Endometrium (tissue), 2 donors: ENCODE results near the gene COL6A2.

Experiments
- FAIRE-seq: peaks from 2 replicates; lab custom pipeline; 2012; peaks lifted over from hg19 to GRCh38; lab: Jason Lieb, UNC
- donor health status: control.
- donor health status: control.

COL6A2 gene

DNA sequence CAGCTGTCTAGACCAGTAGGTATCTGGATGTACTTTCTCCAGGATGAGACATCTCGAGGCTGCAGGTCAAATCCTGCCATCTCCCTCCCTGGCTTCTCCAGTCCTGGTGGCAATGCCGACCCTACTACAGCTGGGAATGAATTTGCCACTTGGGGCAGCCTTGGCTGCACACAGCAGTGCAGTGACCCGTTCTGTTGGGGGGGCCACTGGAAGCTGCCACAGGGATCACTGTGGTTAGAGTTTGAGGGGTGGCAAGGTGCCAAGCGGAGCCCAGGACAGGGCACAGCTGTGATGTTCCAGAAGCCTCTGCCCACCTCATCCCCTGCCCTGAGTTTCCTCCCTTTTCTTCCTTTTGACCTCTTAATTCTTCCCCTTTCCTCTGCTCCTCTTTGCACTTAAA is 17.1 kb downstream of the COL6A2 start:
- FAIRE-seq: no peak

GRCh38 chr21:46115441-46116188 is 17.7 kb downstream of the COL6A2 start:
- FAIRE-seq: no peak

DNA sequence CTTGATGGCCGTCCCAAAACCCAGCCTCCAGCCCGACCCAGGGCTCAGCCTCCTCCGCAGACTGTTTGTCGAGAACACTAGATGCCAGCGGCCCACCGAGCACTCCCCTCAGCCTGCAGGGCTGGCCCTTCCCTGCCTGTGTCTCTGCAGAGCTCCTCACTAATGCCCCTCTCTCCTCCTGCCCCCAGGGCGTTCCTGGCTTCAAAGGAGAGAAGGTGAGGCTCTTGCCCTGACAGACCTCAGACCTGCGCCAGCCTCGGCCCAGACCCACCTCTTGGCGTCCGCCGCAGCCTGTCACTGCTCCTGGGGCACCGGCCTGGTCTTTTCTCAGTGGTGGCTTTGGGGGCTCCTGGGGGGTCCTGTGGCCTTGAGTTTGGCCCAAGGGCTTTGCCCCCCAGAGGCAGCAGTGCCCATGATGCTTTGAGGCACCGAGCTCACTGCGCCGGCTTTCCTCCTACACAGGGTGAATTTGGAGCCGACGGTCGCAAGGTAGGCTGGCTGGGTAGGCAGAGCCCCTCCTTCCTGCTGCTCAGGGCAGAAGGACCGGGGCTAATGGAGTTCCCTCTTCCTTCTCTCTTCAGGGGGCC is 18.4 kb downstream of the COL6A2 start:
- no peak for FAIRE-seq

- no peak for FAIRE-seq
These were observed 19.1 kb downstream of the COL6A2 start for GRCh38 chr21:46116776-46117585.

DNA sequence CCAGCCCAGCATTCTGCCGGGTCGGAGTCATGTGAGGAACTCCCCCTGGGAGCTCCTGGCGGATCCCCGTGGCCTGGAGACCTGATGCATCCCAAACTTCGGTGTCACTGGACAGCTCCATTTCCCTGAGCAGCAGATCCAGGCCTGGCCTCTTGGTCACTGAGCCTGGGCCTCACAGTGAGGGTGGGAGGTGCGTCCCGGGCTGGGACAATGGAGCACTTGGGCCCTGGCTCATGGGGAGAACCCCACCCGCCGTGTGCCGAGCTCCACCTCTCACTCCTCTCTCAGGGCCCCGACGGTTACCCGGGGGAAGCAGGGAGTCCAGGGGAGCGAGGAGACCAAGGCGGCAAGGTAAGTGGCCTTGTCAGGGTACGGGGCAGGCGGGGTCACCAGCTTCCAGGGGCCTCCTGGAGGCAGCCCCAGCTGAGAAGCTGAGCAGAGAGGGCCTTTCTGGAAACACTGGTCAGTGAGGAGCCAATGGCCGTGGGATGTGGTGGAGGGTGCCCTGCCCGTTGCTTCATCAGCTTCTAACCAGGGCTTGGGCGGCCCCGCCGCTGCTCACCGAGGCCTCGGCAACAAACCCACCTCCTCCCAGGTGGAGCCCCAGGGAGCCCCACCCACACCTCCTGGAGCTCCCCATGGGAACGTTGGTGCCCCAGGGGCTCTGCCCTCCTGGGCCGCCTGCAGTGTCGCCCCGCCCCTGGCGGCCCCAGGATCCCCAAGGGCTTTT is 19.8 kb downstream of the COL6A2 start:
- no peak for FAIRE-seq

DNA sequence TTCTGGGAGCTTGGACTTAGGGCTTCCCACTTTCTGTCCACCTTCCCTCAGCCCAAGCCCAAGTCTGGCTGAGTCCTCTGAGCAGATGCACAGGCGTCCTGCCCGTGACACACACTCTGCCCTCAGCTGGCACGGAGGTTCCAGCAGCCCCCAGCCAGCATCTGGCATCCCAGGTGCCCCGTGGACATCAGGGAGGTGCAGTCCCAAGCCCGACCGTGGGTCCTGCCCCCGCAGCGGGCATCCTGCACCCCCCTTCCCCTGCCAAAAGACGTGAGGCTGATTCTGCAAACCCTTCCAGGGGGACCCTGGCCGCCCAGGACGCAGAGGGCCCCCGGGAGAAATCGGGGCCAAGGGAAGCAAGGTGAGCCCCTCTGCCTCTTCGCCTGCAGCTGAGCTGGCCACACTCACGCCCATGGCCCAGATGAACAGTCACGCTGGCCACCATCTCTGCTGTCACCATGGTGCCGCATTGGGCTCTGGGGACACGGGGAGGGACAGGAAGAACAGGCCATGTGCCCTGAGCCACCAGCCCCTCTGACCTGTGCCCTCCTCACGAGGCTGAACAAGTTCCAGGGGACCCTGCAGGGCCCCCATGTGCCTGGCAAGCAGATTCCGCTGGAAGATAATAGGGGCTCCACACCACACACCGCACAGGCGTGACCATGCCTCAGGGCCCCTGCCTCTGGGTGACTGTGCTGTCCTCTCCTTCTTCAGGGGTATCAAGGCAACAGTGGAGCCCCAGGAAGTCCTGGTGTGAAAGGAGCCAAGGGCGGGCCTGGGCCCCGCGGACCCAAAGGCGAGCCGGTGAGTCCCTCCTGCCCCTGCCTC is 20.6 kb downstream of the COL6A2 start:
- FAIRE-seq: no peak

DNA sequence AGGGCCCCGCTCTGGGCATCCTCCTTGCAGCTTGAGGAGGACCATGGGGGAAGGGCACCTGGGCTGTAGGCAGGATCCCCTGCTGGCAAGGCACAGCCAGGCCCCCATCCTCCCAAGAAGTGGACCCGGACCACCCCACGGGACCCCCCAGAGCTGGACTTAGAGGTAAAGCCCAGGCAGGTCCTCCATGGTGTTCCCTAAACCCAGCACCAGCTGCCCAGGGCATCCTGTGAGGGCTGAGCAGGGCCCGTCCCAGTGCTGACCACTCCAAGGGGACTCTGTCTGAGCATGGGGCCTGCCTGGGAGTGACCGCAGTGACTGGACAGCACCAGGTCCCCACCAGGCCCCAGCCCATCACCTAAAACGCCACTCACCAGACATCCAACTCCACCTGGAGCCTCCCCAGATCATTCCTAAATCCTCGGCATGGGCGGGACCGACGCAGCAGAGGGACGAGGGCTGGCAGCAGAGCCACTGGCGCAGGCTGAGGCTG is 21.3 kb downstream of the COL6A2 start:
- FAIRE-seq: no peak

- no peak for FAIRE-seq
These were observed 21.8 kb downstream of the COL6A2 start for GRCh38 chr21:46119637-46120271.

GRCh38 chr21:46120301-46121285 is 22.7 kb downstream of the COL6A2 start:
- FAIRE-seq: no peak

DNA sequence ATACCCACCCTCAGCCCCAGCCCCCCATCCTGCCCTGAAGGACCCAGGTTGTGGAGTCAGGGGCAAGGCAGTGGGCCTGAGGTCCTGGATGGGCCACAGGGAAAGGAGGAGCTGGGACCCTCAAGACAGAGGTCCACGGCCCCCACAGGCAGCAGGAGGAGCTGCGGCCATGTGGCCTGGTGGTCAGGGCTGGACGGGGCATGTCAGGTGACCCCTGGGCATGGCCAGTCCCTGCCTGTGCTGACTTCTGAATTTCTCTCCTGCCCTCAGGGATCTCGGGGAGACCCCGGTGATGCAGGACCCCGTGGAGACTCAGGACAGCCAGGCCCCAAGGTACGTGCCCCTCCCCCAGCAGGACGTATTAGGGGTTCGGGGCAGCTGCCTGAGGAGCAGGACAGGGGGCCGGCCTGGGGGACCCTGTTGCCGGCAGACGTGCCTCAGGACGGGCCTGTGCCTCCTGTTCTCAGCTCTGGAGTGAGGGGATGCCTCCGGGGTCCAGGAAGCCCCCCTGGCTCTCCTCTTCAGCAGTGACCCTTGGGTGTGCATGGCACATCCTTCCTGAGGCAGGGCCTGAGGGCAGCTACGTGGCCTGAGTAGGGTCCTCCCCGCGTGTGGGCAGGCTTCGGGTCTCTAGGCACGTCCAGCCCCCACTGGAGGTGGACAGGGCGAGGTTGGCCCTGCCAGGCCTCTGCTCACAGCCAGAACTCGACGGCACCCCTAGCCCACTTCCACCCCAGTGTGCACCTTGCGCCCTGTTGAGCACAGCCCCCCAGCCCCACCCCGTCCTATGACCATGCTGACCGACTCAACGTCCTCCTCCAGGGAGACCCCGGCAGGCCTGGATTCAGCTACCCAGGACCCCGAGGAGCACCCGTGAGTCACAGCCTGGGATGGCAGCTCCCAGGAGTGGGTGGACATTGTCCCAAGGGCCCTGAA is 23.6 kb downstream of the COL6A2 start:
- FAIRE-seq: no peak

DNA sequence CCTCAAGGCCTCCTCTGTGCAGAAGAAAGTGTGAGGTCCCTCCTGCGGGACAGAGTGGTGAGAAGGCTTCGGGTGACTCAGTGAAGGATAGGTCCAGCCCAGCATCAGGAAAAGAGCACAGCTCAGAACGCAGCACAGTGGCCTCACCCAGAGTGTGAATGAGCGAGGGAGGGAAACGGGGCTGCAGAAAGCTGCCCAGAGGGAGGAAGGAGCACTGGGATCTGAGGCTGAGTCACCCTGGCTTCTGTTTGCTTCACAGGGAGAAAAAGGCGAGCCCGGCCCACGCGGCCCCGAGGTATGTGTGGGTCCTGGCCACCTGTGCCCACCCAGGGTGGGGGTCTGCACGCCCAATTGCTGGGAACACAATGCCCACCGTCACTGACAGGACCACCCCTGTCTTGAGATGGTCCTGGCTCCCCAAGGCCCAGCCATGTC is 24.3 kb downstream of the COL6A2 start:
- no peak for FAIRE-seq

DNA sequence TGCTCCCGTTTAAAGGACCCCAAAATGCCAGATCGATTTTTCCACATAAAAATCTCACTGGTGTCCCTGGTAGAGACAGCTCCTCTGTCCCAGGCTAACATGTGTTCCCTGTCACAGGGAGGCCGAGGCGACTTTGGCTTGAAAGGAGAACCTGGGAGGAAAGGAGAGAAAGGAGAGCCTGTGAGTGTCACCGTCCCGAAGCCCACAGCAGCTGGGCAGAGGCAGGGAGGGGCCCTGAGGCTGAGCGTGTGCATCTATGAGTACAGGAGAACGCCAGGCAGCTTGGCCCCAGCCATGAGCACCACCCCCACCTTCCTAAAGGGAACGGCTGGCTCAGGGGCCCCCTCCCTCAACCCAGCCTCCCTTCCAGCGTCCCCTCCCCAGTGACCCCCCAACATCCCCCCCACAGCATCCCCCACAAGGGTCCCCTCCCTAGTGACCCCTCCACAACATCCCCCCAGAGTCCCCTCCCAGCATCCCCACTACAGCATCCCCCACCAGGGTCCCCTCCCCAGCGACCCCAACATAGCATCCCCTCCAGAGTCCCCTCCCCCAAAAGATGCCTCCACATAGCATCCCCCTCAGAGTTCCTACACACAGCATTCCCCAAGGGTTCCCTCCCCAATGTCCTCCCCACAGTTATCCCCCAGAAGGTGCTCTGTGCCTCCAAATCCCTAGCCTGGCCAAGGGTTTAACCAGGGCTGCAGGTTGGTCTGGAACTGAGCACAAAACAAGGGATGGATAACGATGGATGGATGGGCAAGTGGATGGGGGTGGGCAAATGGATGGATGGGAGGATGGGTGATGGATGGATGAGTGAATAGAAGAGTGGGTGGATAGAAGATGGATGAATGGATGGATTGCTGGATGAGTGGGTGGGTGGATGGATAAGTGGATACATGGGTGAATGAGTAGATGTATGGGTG is 25.1 kb downstream of the COL6A2 start:
- FAIRE-seq: no peak

DNA sequence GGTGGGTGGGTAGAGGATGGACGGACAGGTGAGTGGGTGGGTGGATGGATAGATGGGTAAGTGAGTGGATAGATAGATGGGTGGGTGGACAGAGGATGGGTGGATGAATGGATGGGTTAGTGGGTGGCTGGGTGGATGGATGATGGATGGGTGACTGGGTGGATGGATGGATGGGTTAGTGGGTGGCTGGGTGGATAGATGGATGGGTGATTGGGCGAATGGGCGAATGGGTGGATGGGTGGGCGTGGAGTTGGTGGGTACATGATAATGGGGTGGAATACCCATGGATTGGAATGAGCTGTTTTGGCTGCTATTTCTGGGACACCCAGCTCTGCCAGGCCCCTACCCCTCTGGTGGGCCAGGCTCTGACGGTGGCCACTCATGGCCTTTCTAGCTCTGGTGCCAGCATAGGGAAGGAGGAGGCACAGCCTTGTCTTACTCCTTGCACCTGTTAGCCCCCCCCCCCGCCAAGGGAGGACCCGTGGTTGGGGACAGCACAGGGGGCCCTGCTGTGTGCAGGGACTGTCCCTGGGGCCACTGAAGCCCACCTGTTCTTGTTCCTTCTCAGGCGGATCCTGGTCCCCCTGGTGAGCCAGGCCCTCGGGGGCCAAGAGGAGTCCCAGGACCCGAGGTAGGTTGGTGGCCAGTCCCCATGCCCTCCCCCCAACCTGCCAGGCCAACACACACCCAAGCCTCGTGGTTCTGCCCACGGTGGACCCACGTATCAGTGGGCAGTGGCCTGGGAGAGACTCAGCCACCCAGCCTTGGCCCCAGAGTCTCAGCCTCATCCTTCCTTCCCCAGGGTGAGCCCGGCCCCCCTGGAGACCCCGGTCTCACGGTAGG is 26.4 kb downstream of the COL6A2 start:
- FAIRE-seq: no peak

- FAIRE-seq: no peak
These were observed 27.3 kb downstream of the COL6A2 start for GRCh38 chr21:46124926-46125845.

- FAIRE-seq: no peak
These were observed 28.0 kb downstream of the COL6A2 start for GRCh38 chr21:46125846-46126301.
